NB4 (cell line): ENCODE measurements around the gene ENPP6.

Experiments used
- DNase-seq: peaks from one replicate; pipeline ENCODE4 v3.0.0; 2010; ENCODE audit warnings: low read depth
- H3K4me3 ChIP-seq: one replicate; pipeline ENCODE4 v1.5.1; 2011; ENCODE audit warnings: mild to moderate bottlenecking, low read depth, low read length, moderate library complexity
- CTCF ChIP-seq: IDR thresholded peaks from one replicate; pipeline ENCODE4 v1.5.1; 2012; ENCODE audit warnings: low read depth, low read length
- MAX ChIP-seq: IDR thresholded peaks from 2 replicates; pipeline ENCODE4 v1.6.1; 2011; ENCODE audit warnings: low read depth, low read length
- MYC ChIP-seq: IDR thresholded peaks from 2 replicates; pipeline ENCODE4 v1.6.1; 2011; ENCODE audit warnings: low read depth, low read length
- POLR2A ChIP-seq: IDR thresholded peaks from 2 replicates; pipeline ENCODE4 v1.6.1; 2011; ENCODE audit warnings: mild to moderate bottlenecking; ENCODE audit not compliant: insufficient read length; ENCODE audit errors: extremely low read depth

Gene ENPP6

GRCh38 chr4:184246426-184246825, 28.8 kb upstream of the ENPP6 start:
- no peak for DNase-seq
- TF ChIP-seq POLR2A (no peak), MAX (no peak), MYC (no peak), CTCF (no peak)
- H3K4me3 ChIP-seq = no peak overlapping the region

- H3K4me3 ChIP-seq = no peak overlapping the region
- DNase-seq = no peak
- no peak for TF ChIP-seq MYC
- TF ChIP-seq MAX = no peak
- TF ChIP-seq CTCF = no peak
- no peak for TF ChIP-seq POLR2A
Measured at GRCh38 chr4:184238072-184238745, 20.5 kb upstream of the ENPP6 start.

- no peak for DNase-seq
- no peak for TF ChIP-seq MAX
- TF ChIP-seq POLR2A = no peak
- TF ChIP-seq CTCF = no peak
- TF ChIP-seq MYC = no peak
- no peak overlapping the region for H3K4me3 ChIP-seq
Measured at GRCh38 chr4:184237612-184238011, 19.9 kb upstream of the ENPP6 start.

- TF ChIP-seq CTCF (no peak), POLR2A (no peak), MYC (no peak), MAX (no peak)
- DNase-seq = no peak
Measured at GRCh38 chr4:184235526-184235925, 17.9 kb upstream of the ENPP6 start.

GRCh38 chr4:184234155-184234554, 16.5 kb upstream of the ENPP6 start:
- no peak for TF ChIP-seq CTCF
- no peak overlapping the region for H3K4me3 ChIP-seq
- no peak for DNase-seq

More at GRCh38 chr4:184235526-184235925, 17.9 kb upstream of the ENPP6 start:
- no peak overlapping the region for H3K4me3 ChIP-seq

- no peak for TF ChIP-seq POLR2A
- no peak for TF ChIP-seq MAX
- no peak for TF ChIP-seq CTCF
- TF ChIP-seq MYC = no peak
- no peak for DNase-seq
Measured at GRCh38 chr4:184232975-184233374, 15.3 kb upstream of the ENPP6 start.

More at GRCh38 chr4:184232975-184233374, 15.3 kb upstream of the ENPP6 start:
- H3K4me3 ChIP-seq = no peak overlapping the region
